SKM-1 (cell line): ENCODE results near the gene CYTH1.

Experiments used
- DNase-seq: peaks from one replicate; lab custom pipeline; 2025; ENCODE audit not compliant: unreplicated experiment; lab: John Stamatoyannopoulos, UW

CYTH1 gene, protein sequence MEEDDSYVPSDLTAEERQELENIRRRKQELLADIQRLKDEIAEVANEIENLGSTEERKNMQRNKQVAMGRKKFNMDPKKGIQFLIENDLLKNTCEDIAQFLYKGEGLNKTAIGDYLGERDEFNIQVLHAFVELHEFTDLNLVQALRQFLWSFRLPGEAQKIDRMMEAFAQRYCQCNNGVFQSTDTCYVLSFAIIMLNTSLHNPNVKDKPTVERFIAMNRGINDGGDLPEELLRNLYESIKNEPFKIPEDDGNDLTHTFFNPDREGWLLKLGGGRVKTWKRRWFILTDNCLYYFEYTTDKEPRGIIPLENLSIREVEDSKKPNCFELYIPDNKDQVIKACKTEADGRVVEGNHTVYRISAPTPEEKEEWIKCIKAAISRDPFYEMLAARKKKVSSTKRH

DNA sequence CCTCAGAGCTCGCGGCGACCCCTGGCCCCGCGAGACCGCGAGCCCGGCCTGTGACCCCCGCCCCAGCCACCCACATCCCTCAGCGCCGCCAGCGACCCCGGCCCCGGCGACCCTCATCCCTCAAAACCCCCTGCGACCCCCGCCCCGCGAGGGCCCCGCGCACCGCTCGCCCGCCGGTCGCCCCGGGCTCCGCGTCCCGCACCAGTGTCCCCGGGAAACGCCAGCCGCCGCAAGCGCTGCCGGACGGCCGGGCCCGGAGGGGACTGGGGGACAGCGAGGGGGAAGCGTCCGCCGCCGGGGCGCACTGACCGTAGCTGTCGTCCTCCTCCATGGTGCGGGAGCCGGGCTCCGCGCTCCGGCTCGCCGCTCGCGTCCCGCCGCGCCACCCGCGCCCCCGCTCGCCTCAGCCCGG lies at the start of gene CYTH1:
Gene CYTH1 (minus strand): TSS at position 381 of the 412 bp plus-strand sequence. CDS start 50 bp downstream, at position 331.
- DNase-seq, result no peak

DNA sequence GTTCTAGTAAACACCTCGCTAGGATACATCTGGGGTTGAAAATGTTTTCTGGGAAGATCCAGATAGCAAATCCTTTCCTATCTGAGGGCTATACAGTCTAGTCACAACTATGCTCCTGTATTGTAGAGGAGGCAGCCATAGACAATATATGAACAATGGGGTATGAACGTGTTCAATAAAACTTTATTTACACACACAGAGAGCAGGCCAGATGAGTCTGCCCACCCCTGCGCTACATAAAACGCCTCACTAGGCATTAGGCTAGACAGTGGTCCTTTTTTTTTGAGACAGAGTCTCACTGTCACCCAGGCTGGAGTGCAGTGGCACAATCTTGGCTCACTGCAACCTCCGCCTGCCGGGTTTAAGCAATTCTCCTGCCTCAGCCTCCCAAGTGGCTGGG lies 47.4 kb upstream of the CYTH1 start:
- no peak for DNase-seq

DNA sequence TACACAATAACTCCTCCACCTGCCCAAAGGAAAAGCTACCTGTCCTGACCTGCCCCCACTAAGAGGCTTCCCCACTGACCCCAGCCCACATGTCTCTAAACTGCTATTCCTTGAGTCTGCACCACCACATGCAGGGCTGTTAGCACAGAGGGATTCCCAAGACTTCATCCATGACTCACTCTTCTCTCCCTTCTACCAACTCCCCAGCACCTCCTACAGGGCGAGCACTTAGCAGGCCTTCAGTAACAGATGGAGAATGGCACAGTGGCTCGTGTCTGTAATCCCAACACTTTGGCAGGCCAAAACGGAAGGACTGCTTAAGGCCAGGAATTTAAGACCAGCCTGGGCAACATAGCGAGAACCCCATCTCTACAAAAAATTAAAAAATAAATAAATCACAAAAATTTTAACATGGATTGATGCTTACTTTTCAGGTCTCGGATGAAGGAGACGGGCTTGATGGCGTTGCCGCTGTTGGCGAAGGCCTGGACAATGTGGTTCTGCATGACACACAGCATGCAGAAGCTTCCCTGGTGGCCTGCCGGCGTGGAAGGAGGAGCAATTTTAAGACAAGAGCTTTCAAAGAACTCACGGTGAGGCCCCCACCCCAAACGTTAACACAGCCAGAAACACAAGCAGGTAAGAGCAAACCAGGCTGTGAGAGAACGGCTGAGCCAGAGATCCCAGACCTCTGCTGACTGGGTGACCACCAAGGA lies 46.6 kb upstream of the CYTH1 start:
- no peak for DNase-seq

DNA sequence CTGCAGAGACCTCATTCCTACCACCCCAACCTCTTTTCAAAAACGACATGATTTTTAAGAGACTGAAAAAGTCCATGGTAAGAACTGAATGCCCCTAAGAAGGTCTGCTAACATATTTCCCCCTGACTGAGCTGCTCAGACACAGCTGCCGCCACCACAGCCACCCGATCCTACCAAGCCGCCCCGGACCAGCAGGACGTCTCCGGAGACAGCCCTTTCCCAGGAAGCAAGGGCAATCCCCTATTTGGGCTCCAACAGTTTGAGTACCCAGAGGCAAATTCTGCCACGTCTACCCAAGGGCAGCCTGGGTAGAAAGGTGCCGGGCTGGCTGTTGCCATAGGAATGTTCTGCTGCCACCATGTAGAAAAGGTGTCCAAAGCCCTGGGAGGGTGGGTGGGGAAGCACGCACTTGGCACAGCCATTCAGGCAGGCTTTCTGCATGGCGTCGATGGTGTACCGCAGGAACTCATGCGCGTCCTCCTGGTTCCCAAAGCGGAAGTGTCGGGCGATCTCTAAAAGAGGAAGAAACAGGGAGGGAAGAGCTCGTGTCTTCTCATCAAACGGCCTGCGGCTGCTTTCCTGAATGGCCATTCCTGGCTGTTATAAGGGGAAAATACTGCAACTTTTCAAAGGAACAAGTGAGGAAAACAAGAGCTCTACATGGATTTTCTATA lies 44.9 kb upstream of the CYTH1 start:
- no peak for DNase-seq

DNA sequence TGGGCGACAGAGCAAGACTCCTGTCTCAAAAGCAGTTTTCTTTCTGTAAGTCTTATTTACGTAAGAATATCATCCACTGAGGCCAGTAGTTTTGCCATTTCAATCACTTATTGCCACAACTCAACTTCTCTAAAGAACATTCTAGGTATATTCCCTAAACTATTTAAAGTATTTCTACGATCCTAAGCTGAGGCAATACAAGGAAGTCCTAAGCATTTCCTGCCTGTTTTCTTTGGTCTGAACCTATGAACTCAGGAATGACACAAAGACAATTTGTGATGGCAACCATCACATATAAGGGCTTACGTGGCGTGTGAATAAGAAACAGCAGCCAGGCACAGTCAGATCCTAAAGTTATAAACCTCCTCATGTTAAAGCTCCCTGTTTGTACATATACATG lies 44.3 kb upstream of the CYTH1 start:
- no peak for DNase-seq

DNA sequence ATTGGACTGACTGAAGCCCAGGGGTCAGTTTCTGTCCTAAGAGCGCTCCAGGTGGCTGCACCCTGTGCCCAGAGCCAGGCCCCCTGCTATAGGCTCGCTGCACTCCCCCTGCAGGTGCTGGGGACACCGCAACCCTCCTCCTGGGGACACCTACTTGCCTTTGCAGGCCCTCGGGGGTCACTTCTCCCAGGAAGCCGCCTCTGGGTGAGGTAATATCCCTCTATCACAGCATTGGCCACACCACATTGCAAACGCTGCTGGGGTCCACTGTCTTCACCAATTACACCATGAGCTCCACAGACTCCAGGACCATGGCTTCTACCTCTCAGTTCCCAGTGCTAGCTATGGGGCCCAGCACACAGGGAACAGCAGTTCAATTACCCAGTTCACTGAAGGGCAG lies 43.6 kb upstream of the CYTH1 start:
- DNase-seq, result no peak

DNA sequence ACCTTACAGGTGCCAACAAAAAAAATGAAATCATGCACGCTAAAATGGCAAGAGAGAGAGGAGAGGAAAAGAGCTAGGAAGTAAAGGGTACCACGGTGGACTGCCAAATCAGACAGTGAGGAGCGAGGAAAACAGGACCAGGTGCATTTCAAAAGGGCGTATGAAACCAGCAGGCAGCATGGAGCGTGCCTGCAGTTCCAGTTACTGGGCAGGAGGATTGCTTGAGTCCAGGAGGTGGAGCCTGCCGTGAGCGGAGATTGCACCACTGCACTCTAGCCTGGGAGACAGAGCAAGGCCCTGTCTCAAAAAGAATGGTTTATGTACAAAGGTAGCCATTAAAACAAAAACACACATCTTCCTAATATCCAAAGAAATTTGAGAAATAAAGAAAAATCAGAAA lies 42.2 kb upstream of the CYTH1 start:
- no peak for DNase-seq

DNA sequence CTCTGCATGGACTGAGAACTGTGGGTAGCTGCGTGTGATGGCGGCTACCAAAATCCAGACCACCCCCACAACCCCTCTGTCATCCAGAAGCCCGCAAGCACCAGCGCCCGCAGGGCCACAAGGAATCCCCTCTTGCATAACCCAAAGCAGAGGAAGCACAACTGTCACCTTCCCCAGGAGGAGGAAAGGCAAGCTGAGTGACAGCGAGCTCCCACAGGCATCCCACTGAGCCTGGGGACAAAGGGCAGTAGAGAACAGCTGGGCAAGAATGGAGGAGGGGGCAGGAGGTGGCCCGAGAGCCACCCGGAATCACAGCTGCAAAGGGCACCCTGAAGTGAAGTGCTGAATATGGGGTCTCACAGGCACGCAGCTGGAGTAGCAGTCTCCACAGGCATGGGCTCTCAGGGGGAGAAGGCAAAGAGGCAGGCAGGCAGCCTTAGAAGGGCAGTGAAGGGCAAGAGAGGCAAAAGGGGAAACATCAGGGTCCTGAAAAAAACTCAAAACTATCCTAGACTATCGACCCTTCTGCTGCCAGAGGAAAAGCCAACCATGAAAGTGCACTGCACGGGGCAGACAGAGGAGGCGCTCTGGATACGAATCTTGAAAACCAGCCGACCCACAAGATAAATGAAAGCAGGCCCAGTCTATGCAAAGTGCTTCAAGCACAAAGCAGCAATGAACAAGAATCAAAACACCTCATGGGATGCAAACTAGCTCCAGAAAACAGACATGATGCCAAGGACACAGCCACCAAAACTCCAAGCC lies 41.4 kb upstream of the CYTH1 start:
- no peak for DNase-seq

DNA sequence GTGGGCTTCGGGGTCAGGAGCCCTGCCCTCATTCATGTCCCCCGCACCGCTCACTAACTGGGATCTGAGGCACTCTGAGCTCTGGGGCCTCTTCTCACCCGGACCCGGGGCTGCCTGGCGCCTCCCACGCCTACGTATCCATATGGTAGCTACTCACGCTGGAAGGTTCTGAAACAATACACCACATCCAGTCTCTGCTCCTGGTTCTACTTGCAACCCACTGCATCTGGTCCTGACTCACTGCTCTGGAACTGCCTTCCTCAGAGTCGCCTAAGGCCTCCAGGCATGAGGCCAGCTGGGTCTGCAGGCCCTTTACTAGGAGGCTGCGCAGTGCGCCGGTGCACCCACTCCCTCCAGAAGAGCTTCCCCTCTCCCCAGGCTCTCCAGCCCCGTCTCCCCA lies 40.5 kb upstream of the CYTH1 start:
- DNase-seq, result no peak

DNA sequence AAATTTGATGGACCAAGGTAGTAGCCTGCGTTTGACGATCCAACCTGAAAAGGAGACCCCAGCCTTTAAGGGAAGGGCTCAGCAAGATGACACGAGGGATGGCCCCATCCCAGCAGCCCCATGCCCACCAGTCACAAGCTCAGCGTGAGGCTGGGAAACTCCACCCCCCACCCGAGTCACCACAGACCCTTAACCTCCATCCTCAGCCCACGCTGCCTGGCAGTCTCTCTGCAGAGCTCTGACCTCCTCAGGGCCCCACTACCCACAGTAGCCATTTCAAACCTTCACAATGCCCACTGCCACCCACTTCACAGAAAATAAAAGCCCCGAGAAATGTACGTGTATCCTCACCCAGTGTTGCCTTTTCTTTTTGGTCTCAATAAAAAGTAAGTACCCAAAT lies 39.9 kb upstream of the CYTH1 start:
- DNase-seq, result no peak

DNA sequence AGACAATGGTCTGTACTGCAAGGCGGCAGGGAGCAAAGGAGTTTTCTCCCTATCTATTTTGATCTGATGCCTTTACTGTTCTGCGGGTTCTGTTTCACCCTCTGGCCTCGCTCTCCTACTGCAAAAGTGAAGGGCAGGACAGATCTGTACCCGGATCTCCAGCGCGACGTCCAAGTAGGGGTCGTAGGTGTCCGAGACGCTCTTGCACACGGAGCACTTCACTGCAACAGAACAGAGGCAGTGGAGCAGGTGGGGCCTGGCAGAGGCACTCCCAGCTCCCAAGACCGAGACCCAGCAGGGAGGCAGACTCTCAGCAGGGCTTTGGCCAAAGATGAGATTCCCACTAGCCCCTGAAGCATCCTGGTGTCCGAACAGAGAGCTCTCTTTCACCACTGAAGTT lies 38.8 kb upstream of the CYTH1 start:
- DNase-seq, result no peak

DNA sequence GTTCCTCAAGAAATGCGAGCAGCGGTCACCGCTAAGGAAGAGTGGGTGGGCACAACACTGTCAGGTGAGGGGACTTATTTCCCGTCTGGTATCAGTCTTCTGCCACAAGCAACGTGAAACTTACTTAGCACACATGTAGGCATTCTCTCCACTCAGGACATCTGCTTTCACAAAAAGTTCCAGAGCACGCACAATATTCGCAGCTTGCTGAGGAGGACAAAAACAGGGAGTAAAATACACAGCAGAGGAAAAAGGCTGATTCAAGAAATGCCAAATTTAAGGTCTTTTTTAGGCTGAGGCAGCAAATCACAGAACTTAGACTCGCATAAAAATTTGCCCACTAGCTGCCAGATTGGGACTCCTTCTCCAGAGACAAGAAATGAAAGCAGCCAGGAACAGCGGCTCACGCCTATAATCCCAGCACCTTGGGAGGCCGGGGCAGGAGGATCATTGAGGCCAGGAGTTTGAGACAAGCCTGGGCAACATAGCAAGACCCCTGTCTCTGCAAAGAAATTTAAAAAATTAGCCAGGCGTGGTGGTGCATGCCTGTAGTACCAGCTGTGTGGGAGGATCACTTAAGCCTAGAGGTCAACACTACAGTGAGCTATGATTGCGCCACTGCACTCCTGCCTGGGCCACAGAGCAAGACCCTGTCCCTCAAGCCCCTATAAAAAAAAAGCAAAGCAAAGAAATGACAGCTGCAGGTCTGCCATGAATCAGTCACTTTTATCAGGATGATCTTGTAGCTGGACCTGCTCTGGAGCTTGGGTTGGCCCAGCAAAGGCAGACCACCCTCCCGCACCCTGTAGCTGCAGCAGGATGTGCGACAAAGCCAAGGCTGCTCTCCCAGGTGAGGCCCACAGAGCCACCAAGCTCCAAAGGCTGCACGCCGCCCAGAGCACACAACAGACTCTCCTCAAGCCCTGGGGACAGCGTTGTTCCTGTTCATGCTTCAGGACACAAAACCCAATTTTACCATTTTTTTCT lies 38.0 kb upstream of the CYTH1 start:
- no peak for DNase-seq

DNA sequence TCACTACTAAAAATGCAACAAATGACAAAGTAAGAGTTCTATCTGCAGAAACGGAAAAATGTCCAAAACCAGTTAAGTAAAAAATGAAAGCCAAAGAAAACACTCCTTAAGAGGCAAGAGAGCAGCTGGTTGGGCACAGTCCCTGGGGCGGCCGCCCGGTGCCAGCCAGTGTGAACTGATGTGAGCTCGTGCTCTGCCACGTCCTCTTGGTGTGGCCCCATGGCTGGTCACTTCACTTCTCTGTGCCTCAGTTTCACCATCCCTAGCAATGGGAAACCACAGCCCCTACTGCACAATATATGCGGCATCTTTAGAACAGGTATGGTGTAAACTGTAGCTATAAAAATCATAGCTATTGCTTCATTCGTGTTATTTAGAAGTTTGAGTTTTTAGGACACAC lies 37.3 kb upstream of the CYTH1 start:
- DNase-seq, result no peak

DNA sequence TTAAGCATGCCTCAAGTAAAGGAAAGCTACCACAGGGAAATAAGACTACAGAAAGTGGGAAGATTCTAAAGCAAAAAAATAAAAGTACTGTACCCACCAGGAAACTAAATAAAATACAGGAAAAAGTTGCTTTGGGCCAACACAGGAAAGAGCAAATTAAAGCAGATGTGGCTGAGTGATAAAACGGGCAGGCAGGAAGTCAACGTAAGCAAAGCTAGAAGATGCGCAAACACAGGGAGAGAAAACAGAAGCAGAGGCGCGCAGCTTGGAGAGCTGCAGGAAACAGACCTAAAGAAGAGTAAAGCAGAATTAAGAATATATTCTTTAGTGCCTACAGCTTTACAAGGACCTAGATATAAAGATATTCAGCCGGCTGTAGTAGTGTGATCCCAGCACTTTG lies 36.9 kb upstream of the CYTH1 start:
- no peak for DNase-seq

DNA sequence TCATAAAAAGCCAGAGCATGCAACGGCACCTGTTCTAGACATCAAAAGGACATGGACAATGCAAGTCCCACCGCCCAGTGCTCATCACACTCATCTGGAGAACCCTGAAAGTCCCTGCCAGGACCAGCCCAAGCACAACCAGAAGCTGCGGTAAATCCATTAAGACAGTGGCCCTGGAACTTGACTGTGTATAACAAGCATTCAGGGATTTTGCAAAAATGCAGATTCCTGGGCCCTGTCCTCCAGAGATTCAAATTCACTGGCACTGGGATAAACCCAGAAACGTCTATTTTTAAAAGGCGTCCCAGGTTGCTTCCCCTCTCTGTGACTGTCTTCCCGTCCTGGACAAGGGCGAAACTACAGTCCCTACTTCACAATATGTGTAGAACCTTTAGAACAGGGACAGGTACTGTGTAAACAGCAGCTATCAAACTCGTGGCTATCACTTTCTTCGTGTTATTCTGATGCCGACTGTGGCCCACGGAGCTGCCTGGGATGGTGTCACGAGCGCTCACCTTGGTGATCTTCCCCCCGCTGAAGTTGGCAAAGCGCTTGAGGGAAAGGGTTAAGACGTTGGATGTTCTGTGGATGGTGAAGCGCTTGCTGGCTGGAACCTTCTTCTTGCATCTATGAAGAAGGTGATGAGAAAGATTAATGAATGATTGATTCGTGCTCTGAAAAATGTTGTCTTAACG lies 36.2 kb upstream of the CYTH1 start:
- DNase-seq, result no peak

DNA sequence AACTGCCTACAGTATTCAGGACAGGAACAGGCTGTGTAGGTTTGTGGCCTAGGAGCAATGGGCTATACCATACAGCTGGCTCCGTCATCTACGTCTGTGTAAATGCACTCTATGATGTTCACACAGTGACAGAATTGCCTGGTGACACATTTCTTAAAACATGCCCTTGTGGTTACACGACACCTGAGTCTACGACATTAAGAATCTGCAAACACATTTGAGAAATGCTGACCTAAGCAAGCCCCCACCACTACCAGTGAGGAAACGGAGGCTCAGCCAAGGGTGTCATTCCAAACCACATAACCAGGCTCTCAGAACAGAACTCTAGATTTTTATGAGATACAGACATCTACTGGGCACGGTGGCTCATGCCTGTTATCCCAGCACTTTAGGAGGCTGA lies 35.0 kb upstream of the CYTH1 start:
- DNase-seq, result no peak

DNA sequence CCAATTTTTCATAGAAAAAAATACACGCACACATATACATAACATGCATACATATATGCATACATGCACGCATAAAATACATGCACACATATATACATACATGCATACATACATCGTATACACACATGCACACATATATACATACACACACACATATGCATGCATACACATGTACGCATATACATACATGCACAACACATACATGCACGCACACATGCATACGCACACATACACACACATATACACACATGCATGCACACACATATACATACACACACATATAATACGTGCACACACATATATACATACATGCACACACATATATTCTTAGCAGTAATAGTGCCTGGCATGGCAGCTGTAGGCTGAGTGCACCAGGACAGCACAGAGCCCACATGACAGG lies 33.6 kb upstream of the CYTH1 start:
- DNase-seq, result no peak

DNA sequence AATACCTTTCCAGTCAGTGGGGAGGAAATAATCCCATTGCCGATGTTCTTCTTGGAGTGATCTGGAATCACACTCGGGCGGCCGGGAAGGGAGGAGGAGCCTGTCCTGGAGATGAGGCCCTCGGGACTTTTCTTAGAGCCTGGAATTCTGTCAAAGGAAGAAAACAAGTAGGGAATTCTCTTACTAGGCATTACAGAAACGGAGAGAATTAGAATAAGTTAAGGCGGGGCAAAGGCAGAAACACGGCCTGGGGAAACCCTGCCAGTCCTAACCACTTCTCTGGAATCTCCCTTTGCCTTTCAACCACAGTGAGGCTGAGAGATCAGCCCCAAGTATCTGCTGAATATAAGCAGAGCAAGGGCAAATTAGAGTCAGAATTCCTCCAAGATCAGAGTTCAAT lies 30.8 kb upstream of the CYTH1 start:
- no peak for DNase-seq

DNA sequence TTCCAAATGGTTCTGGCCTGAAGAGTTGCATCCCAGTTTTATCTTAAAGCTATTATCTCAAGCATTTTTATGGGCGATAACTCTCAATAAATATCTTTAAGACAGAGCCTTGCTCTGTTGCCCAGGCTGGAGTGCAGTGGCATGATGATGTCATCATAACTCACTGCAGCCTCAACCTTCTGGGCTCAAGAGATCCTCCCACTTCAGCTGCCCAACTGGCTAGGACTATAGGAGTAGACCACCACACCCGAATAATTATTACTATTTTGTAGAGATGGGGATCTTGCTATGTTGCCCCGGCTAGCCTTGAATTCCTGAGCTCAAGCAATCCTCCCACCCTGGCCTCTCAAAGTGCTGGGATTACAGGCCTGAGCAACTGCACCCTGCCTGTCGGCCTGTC lies 26.1 kb upstream of the CYTH1 start:
- DNase-seq, result no peak

DNA sequence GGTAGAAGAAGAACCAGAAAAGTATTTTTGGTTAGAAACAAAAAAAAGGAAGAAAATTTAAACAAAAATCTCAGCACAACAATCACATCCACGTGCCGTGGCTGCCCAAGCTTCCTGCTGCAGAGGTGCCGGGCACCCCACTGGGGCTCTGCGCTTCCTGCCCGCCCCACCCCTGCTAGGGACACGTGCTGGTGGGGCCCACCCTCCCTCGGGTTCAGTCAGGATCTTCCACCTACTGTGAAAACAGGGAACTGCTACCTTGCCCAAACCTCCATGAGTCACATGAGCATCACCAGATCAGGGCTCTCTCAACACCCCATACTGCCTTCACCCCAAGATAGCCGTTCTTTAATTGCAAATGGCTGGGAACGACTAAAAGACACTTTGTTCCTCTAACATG lies 24.4 kb upstream of the CYTH1 start:
- DNase-seq, result no peak
